K562 (cell line): ENCODE data around the gene GLUL. TPM values are rescaled to one million over a fixed set of nuclear protein-coding genes. Genes with fewer than 3 reads are reported as not detected.

Experiments
- CCNT2 ChIP-seq: IDR thresholded peaks from 2 replicates; pipeline ENCODE4 v1.6.1; 2011; ENCODE audit warnings: borderline replicate concordance, low read depth, mild to moderate bottlenecking, moderate library complexity, mixed read lengths, low read length; ENCODE audit not compliant: insufficient read length; ENCODE audit errors: extremely low read depth
- E2F4 ChIP-seq: sonication (generic); formaldehyde crosslinking; IDR thresholded peaks from 2 replicates; pipeline ENCODE4 v1.8.0; 2022; ENCODE audit warnings: mild to moderate bottlenecking, low read depth, missing genetic modification reagents
- E4F1 ChIP-seq: fragments of 250-450 bp; sonication (Bioruptor Pico); IDR thresholded peaks from 2 replicates; pipeline ENCODE4 v1.5.0; 2021; ENCODE audit warnings: mild to moderate bottlenecking, borderline replicate concordance
- FIP1L1 ChIP-seq: fragments of 200-400 bp; formaldehyde crosslinking; IDR thresholded peaks from 2 replicates; pipeline ENCODE4 v1.6.1; 2018; ENCODE audit warnings: mild to moderate bottlenecking, low read depth, low read length; ENCODE audit not compliant: poor library complexity, severe bottlenecking
- KLF6 ChIP-seq: fragments of 250-450 bp; sonication (Bioruptor Pico); IDR thresholded peaks from 2 replicates; pipeline ENCODE4 v1.4.0; 2020; ENCODE audit warnings: mild to moderate bottlenecking, moderate library complexity, borderline replicate concordance
- MYC ChIP-seq, 2 experiments: fragments of 250-450 bp in 1 of 2; sonication (Bioruptor Pico) in 1 of 2; IDR thresholded peaks; 2 replicates each; pipeline versions ENCODE4 v1.5.1 to v1.6.1; 2012 to 2021; ENCODE audit warnings: low read depth in 2 of 2, borderline replicate concordance in 1 of 2, improper control_type of control experiment in 1 of 2, low read length in 1 of 2, mild to moderate bottlenecking in 1 of 2, moderate library complexity in 1 of 2
- NONO ChIP-seq, 2 experiments: fragments of 200-400 bp in 1 of 2; fragments of 450-650 bp in 1 of 2; formaldehyde crosslinking in 1 of 2; IDR thresholded peaks; 2 replicates each; pipeline ENCODE4 v1.6.1; 2017; ENCODE audit warnings: low read depth in 2 of 2, mild to moderate bottlenecking in 2 of 2, moderate library complexity in 2 of 2, low read length in 1 of 2
- PURB ChIP-seq: sonication (generic); formaldehyde crosslinking; IDR thresholded peaks from 2 replicates; pipeline ENCODE4 v1.9.0; 2021; ENCODE audit warnings: low read depth, mild to moderate bottlenecking, missing genetic modification reagents
- RBM15 ChIP-seq: fragments of 200-400 bp; formaldehyde crosslinking; IDR thresholded peaks from 2 replicates; pipeline ENCODE4 v1.6.1; 2018; ENCODE audit warnings: mild to moderate bottlenecking, low read length, moderate library complexity; ENCODE audit not compliant: insufficient read depth
- RERE ChIP-seq: sonication (generic); formaldehyde crosslinking; IDR thresholded peaks from 2 replicates; pipeline ENCODE4 v1.8.0; 2023; ENCODE audit warnings: missing genetic modification reagents, mild to moderate bottlenecking, borderline replicate concordance
- RHOXF2B ChIP-seq: fragments of 250-450 bp; sonication (Bioruptor Pico); conservative IDR thresholded peaks from 2 replicates; pipeline ENCODE4 v1.5.1; 2021
- RUNX1 ChIP-seq: sonication (generic); IDR thresholded peaks from 2 replicates; pipeline ENCODE4 v1.6.1; 2016; ENCODE audit warnings: antibody characterized with exemption, low read depth
- STAG1 ChIP-seq: sonication (generic); formaldehyde crosslinking; IDR thresholded peaks from 2 replicates; pipeline ENCODE4 v1.5.0; 2020; ENCODE audit warnings: missing genetic modification reagents, borderline replicate concordance
- TCFL5 ChIP-seq: fragments of 250-450 bp; sonication (Bioruptor Pico); conservative IDR thresholded peaks from 2 replicates; pipeline ENCODE4 v1.6.1; 2021; ENCODE audit warnings: mild to moderate bottlenecking, moderate library complexity, matching md5 sums
- ZC3H4 ChIP-seq: sonication (generic); formaldehyde crosslinking; IDR thresholded peaks from 2 replicates; pipeline ENCODE4 v1.9.0; 2021; ENCODE audit warnings: missing genetic modification reagents, borderline replicate concordance
- ZNF143 ChIP-seq: sonication (generic); formaldehyde crosslinking; IDR thresholded peaks from 2 replicates; pipeline ENCODE4 v1.9.0; 2022; ENCODE audit warnings: mild to moderate bottlenecking, missing genetic modification reagents
- polyA plus RNA-seq, 8 experiments: library from polyadenylated mRNA; depleted of rRNA in 4 of 8; stranded (reverse) in 5 of 8; unstranded in 3 of 8; fragments of >200 nt; fragmentation: Nextera tagmentation in 2 of 8; fragmentation: Illumina TruSeq in 1 of 8; extraction: Ambion mirVana in 2 of 8; extraction: Trizol in 1 of 8; gene quantifications; 2 replicates each; pipeline versions ENCODE4 v1.2.1 to v1.2.3, GENCODE V29; 2011 to 2014; ENCODE audit warnings: inconsistent platforms in 1 of 8, missing spikeins in 1 of 8
- total RNA-seq, 7 experiments: library from RNA; depleted of rRNA in 6 of 7; stranded (reverse); fragments of >200 nt in 6 of 7; fragmentation: Illumina TruSeq in 2 of 7; extraction: Trizol in 2 of 7; gene quantifications; 2 replicates each; pipeline versions ENCODE4 v1.2.1 to v1.2.3, GENCODE V29; 2011 to 2021; ENCODE audit warnings: low replicate concordance in 1 of 7

Gene GLUL
- total and polyA plus RNA-seq, 9 of the 15 experiments (the other 6 are each of a cell fraction or from before 2014, with no cell fraction given), result 1,088 to 4,222 (median 1,338) TPM

- TF ChIP-seq STAG1 (CRISPR knock-in tag), result peak; percentile 48; the same call in 1 of the 2 replicates
- TF ChIP-seq PURB, result no peak
- TF ChIP-seq RERE, result peak; percentile 79; the same call in 1 of the 2 replicates
- TF ChIP-seq TCFL5 (CRISPR knock-in tag), result 0 out of 2 replicates have a peak, but pooled peaks have one; percentile 38
- no peak for TF ChIP-seq E2F4 (CRISPR knock-in tag)
- no peak; the same call in 1 of the 2 replicates for TF ChIP-seq RHOXF2B (CRISPR knock-in tag)
- TF ChIP-seq CCNT2, result peak; percentile 96
- TF ChIP-seq ZNF143, result no peak
- peak; percentile 35 to 100; a peak in 3 of 4 replicates for TF ChIP-seq NONO (IDR thresholded peaks at IDR 0.05; ENCODE audit: low read depth in 2 of 2, low read length in 1 of 2)
- TF ChIP-seq MYC (IDR thresholded peaks at IDR 0.05; ENCODE audit: low read depth, low read length), result peak; percentile 80
- peak; percentile 77; the same call in 1 of the 2 replicates for TF ChIP-seq MYC (CRISPR knock-in tag; IDR thresholded peaks at IDR 0.05; ENCODE audit: borderline replicate concordance, low read depth)
- TF ChIP-seq ZC3H4 (CRISPR knock-in tag), result no peak
- peak; percentile 100 for TF ChIP-seq FIP1L1
- TF ChIP-seq E4F1 (CRISPR knock-in tag), result no peak; the same call in 1 of the 2 replicates
- TF ChIP-seq RBM15, result peak; percentile 96; the same call in 1 of the 2 replicates
- no peak for TF ChIP-seq RUNX1
- TF ChIP-seq KLF6 (CRISPR knock-in tag), result peak; percentile 28; the same call in 1 of the 2 replicates
Observed at GRCh38 chr1:182391362-182392049, at the start of gene GLUL (continued).
